ENCODE results near the gene GLIS1.

- TF ChIP-seq EZH2 (IDR thresholded peaks at IDR 0.05; ENCODE audit: insufficient read depth, poor library complexity, severe bottlenecking): no peak
- no peak for TF ChIP-seq EZH2phosphoT487 (IDR thresholded peaks at IDR 0.05; ENCODE audit: insufficient read depth, low read depth)
Observed at GRCh38 chr1:53470155-53470554, 268.8 kb downstream of the GLIS1 start.

All from GM23248 (cell line).